Hepatocyte (in vitro differentiated cells): ENCODE data around the gene ZNF205.

Experiments used
- EZH2 ChIP-seq: fragments of 200-600 bp; sonication (generic); IDR thresholded peaks from 2 replicates; pipeline ENCODE4 v1.6.1; 2016; ENCODE audit warnings: antibody characterized with exemption, mild to moderate bottlenecking, borderline replicate concordance
- EZH2phosphoT487 ChIP-seq: fragments of 200-600 bp; sonication (generic); IDR thresholded peaks from one replicate; pipeline ENCODE4 v1.6.1; 2018; ENCODE audit warnings: antibody characterized with exemption, mild to moderate bottlenecking, low read depth, moderate library complexity; ENCODE audit not compliant: unreplicated experiment, severe bottlenecking
- TF ChIP-seq, protein P1 (sequence below): fragments of 200-600 bp; sonication (generic); IDR thresholded peaks from 2 replicates; pipeline ENCODE4 v1.5.1; 2016; ENCODE audit warnings: antibody characterized with exemption, mild to moderate bottlenecking; ENCODE audit not compliant: poor library complexity

DNA sequence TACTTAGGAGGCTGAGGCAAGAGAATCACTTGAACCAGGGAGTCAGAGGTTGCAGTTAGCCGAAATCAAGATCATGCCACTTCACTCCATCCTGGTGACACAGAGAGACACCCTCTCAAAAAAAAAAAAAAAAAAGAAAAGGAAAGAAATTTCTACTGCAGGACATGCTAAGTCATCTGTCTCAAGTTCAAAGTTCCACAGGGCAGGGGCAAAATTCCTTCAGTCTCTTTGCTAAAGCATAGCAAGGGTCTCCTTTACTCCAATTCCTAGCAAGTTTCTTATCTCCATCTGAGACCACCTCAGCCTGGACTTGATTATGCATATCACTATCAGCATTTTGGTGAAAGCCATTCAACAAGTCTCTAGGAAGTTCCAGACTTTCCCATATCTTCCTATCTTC, 27.9 kb upstream of the ZNF205 start:
- TF ChIP-seq, protein P1, sequence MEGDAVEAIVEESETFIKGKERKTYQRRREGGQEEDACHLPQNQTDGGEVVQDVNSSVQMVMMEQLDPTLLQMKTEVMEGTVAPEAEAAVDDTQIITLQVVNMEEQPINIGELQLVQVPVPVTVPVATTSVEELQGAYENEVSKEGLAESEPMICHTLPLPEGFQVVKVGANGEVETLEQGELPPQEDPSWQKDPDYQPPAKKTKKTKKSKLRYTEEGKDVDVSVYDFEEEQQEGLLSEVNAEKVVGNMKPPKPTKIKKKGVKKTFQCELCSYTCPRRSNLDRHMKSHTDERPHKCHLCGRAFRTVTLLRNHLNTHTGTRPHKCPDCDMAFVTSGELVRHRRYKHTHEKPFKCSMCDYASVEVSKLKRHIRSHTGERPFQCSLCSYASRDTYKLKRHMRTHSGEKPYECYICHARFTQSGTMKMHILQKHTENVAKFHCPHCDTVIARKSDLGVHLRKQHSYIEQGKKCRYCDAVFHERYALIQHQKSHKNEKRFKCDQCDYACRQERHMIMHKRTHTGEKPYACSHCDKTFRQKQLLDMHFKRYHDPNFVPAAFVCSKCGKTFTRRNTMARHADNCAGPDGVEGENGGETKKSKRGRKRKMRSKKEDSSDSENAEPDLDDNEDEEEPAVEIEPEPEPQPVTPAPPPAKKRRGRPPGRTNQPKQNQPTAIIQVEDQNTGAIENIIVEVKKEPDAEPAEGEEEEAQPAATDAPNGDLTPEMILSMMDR = no peak
- TF ChIP-seq EZH2phosphoT487 = no peak
- no peak for TF ChIP-seq EZH2
